ENCODE results near the gene SPAG8. TPM values are rescaled to one million over a fixed set of nuclear protein-coding genes. Genes with fewer than 3 reads are reported as not detected.

The SPAG8 gene
- total RNA-seq, 1 experiment from 2014 or later: 1.0 TPM

DNA sequence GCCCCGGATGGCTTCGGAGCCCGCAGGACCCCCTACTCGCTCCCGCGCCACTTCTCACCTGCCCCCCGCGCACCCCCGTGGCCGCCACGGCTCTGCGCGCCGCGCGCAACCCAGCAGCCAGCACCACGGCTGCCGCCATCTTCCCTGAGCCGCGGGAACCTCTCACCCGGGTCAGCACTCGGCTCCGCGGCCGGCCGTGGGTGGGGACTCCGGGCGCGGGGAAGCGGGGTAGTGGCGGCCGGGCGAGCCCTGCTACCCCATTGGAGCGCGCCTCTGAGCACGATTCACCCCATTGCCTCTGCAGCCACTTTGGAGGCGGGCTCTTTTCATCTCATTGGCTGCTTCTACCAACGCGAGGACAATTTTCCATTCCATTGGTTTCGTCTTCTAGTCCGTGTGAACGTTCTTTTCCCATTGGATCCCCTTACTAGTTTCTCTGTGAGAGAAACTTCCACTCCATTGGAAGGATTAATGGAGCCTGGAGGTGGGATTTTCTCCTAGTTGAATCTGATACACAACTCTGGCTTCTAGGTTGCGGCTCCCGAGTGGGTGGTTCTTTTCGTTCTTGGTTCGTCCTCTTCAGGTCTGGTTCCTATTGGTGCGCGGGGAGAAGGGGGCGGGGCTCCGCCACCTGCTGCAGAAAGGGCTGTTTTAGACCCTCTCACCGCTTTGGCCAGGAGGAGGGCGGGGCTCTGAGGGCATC lies 2.9 kb upstream of the SPAG8 start, which contains the start of gene HINT2:
Gene HINT2 (minus strand): TSS at position 202 of the 703 bp plus-strand sequence. CDS start 63 bp downstream, at position 139.
- no peaks in the 10 kb centered on the region for H4K20me1 ChIP-seq (ENCODE audit: insufficient read depth)
- ChIA-PET POLR2A (ENCODE audit: unreplicated experiment) (no interaction called here), CTCF (interaction anchor here (0.6 to 1.5 kb wide), 2 partner anchors 79 to 211 kb away, joined by 4 read pairs; no protein-coding TSS in a partner anchor)
- peak within 1 kb of the TSS; percentile 66 for H3K4me3 ChIP-seq
- no peaks in the 10 kb centered on the region for H3K27me3 ChIP-seq (ENCODE audit: insufficient read depth, low read depth)
- H3K9me3 ChIP-seq (ENCODE audit: insufficient read depth, low read depth): no peaks in the 10 kb centered on the region
- H3K9me2 ChIP-seq (ENCODE audit: insufficient read depth): no peaks in the 10 kb centered on the region
- peak within 1 kb of the TSS; percentile 76 for H2AFZ ChIP-seq
- H3F3A ChIP-seq (ENCODE audit: insufficient read depth, low read depth): peaks cover 13% of the 10 kb centered on the region; the same call in 1 of the 2 replicates
- no peaks in the 10 kb centered on the region for H3K36me3 ChIP-seq (ENCODE audit: low read depth)
- intact Hi-C loops (cut with micrococcal nuclease; ENCODE audit: unreplicated experiment): no loop called here
- BruUV-seq (replicated peaks): no TSS peak
- H3K27ac ChIP-seq: peak within 1 kb of the TSS; percentile 79
- DNase-seq: peak; percentile 91 to 93
- H3K79me2 ChIP-seq (ENCODE audit: low read depth): no peaks in the 10 kb centered on the region
- TF ChIP-seq, protein P1, sequence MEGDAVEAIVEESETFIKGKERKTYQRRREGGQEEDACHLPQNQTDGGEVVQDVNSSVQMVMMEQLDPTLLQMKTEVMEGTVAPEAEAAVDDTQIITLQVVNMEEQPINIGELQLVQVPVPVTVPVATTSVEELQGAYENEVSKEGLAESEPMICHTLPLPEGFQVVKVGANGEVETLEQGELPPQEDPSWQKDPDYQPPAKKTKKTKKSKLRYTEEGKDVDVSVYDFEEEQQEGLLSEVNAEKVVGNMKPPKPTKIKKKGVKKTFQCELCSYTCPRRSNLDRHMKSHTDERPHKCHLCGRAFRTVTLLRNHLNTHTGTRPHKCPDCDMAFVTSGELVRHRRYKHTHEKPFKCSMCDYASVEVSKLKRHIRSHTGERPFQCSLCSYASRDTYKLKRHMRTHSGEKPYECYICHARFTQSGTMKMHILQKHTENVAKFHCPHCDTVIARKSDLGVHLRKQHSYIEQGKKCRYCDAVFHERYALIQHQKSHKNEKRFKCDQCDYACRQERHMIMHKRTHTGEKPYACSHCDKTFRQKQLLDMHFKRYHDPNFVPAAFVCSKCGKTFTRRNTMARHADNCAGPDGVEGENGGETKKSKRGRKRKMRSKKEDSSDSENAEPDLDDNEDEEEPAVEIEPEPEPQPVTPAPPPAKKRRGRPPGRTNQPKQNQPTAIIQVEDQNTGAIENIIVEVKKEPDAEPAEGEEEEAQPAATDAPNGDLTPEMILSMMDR (conservative IDR thresholded peaks at IDR 0.05): no peak
- no peak for TF ChIP-seq EZH2 (IDR thresholded peaks at IDR 0.05; ENCODE audit: low read depth)
- peak within 1 kb of the TSS; percentile 87 for H3K4me2 ChIP-seq
- H3K4me1 ChIP-seq (replicated peaks; ENCODE audit: insufficient read depth): peaks cover 8% of the 10 kb centered on the region

DNA sequence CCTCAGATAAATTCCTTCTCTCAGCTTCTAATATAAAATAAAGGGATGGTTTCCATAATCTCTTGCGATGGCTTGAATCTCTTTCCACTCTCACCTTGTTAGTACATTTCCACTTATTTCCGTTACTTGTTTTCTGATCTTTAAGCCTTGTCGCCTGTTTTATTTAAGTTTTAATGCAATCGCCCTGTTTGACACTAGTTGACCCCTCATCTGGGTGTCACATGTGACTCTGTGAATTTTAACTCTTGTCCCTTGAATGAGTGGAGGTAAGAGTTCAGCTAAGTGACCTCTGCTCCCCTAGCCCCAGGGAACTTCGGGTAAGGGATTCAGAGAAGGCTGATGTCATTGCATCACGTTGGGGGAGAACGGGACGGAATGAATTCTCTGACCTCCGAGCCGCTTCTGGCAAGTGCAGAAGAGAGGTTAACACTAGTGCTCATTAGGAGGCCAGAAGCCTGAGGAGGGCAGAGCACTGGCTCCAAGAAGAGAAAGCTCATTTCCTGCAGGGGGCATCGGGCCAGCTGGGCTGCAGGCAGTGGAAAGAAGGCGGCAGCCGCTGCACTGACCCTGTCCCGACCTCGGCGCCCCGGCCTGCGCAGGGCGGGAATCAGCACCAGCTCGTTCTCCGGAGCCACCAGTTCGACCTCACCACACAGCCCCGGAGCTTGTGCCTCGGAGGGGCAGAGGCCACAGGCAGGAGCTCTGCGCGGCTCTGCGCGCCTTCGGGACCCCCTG lies 2.2 kb upstream of the SPAG8 start:
- POLR2A ChIA-PET (ENCODE audit: unreplicated experiment): interaction anchor here (0.6 to 0.7 kb wide), 3 partner anchors 99 to 298 kb away, joined by 3 read pairs; no protein-coding TSS in a partner anchor
- no peaks in the 10 kb centered on the region for H3K79me2 ChIP-seq (ENCODE audit: low read depth)
- peak overlapping the region; percentile 66 for H3K4me3 ChIP-seq
- intact Hi-C loops (cut with micrococcal nuclease; ENCODE audit: unreplicated experiment): no loop called here
- no peaks in the 10 kb centered on the region for H3K27me3 ChIP-seq (ENCODE audit: insufficient read depth, low read depth)
- BruUV-seq (replicated peaks): no TSS peak
- peaks cover 8% of the 10 kb centered on the region for H3K4me1 ChIP-seq (replicated peaks; ENCODE audit: insufficient read depth)
- peak; percentile 48 for DNase-seq
- H3K36me3 ChIP-seq (ENCODE audit: low read depth): no peaks in the 10 kb centered on the region
- peak overlapping the region; percentile 79 for H3K27ac ChIP-seq
- H3K9me3 ChIP-seq (ENCODE audit: insufficient read depth, low read depth): no peaks in the 10 kb centered on the region
- peak overlapping the region; percentile 87 for H3K4me2 ChIP-seq
- CTCF ChIA-PET: interaction anchor here (0.6 to 1.5 kb wide), 2 partner anchors 78 to 211 kb away, joined by 4 read pairs; no protein-coding TSS in a partner anchor
- H4K20me1 ChIP-seq (ENCODE audit: insufficient read depth): no peaks in the 10 kb centered on the region
- peaks cover 13% of the 10 kb centered on the region; the same call in 1 of the 2 replicates for H3F3A ChIP-seq (ENCODE audit: insufficient read depth, low read depth)
- H3K9me2 ChIP-seq (ENCODE audit: insufficient read depth): no peaks in the 10 kb centered on the region
- peak overlapping the region; percentile 76 for H2AFZ ChIP-seq
- TF ChIP-seq EZH2 (IDR thresholded peaks at IDR 0.05; ENCODE audit: low read depth): no peak
- TF ChIP-seq, protein P1 (conservative IDR thresholded peaks at IDR 0.05): peak; percentile 38; the same call in 1 of the 2 replicates

DNA sequence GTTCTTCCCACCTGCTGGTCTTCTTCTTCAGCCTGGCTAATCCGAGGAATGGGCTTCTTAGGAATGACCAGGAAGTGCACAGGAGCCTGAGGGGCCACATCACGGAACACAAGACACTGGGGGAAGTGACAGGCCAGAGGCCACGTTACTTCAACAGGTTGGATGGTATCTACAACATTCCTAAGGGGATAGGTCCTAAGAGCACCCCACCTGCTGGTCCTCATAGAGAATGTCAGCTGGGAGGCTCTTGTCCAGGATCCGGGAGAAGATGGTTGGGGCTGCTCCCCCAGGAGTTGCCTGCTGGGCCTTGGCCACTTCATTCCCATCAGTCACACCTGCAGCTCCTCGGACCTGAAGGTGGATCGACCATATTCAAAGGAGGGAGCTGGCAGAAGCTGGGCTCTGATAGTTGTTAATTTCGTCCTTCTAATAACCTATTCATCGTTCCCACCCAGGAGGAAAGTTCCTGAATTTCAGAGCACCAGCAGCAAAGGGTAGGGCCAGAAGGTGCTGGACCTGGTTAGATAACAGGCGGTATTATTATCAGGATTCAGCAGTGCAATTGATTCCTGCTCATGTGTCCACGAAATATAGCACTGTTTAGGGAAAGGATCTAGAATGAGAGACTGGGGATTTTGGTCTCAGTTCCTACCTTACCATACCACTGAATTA lies 1.5 kb upstream of the SPAG8 start:
- BruUV-seq (replicated peaks): TSS peak; percentile 69
- H3K4me2 ChIP-seq: peak overlapping the region; percentile 87
- H3K79me2 ChIP-seq (ENCODE audit: low read depth): no peaks in the 10 kb centered on the region
- DNase-seq: no peak
- peak overlapping the region; percentile 79; the same call in 1 of the 2 replicates for H3K27ac ChIP-seq
- H2AFZ ChIP-seq: no peak overlapping the region
- TF ChIP-seq, protein P1 (conservative IDR thresholded peaks at IDR 0.05): peak; percentile 44; the same call in 1 of the 2 replicates
- no peak for TF ChIP-seq EZH2 (IDR thresholded peaks at IDR 0.05; ENCODE audit: low read depth)
- intact Hi-C loops (cut with micrococcal nuclease; ENCODE audit: unreplicated experiment): no loop called here
- H3K9me3 ChIP-seq (ENCODE audit: insufficient read depth, low read depth): no peaks in the 10 kb centered on the region
- ChIA-PET CTCF (interaction anchor here (1.5 kb wide), 1 partner anchor 77 kb away, joined by 4 read pairs; no protein-coding TSS in a partner anchor), POLR2A (ENCODE audit: unreplicated experiment) (interaction anchor here (0.6 kb wide), 2 partner anchors 100 to 295 kb away, joined by 3 read pairs; no protein-coding TSS in a partner anchor)
- H3K36me3 ChIP-seq (ENCODE audit: low read depth): no peaks in the 10 kb centered on the region
- no peaks in the 10 kb centered on the region for H4K20me1 ChIP-seq (ENCODE audit: insufficient read depth)
- no peaks in the 10 kb centered on the region for H3K9me2 ChIP-seq (ENCODE audit: insufficient read depth)
- peaks cover 8% of the 10 kb centered on the region for H3K4me1 ChIP-seq (replicated peaks; ENCODE audit: insufficient read depth)
- no peaks in the 10 kb centered on the region for H3K27me3 ChIP-seq (ENCODE audit: insufficient read depth, low read depth)
- peak overlapping the region; percentile 66; the same call in 1 of the 2 replicates for H3K4me3 ChIP-seq
- peaks cover 13% of the 10 kb centered on the region; the same call in 1 of the 2 replicates for H3F3A ChIP-seq (ENCODE audit: insufficient read depth, low read depth)

Data from PC-9 (cell line).